HEK293 (cell line): ENCODE results near the gene ACTRT2.

ENCODE experiments used
- TCF7L2 ChIP-seq: IDR thresholded peaks from 2 replicates; pipeline ENCODE4 v1.6.1; 2011; ENCODE audit warnings: low read depth, mild to moderate bottlenecking, inconsistent platforms, low read length, moderate library complexity, borderline replicate concordance
- ZNF157 ChIP-seq: fragments of 450-650 bp; formaldehyde crosslinking; IDR thresholded peaks from 2 replicates; pipeline ENCODE4 v1.5.1; 2016; ENCODE audit warnings: missing biosample characterization, missing genetic modification characterization
- TF ChIP-seq, protein P1 (sequence below): fragments of 450-650 bp; formaldehyde crosslinking; IDR thresholded peaks from 2 replicates; pipeline ENCODE4 v1.5.1; 2016; ENCODE audit warnings: missing biosample characterization, missing genetic modification characterization

DNA sequence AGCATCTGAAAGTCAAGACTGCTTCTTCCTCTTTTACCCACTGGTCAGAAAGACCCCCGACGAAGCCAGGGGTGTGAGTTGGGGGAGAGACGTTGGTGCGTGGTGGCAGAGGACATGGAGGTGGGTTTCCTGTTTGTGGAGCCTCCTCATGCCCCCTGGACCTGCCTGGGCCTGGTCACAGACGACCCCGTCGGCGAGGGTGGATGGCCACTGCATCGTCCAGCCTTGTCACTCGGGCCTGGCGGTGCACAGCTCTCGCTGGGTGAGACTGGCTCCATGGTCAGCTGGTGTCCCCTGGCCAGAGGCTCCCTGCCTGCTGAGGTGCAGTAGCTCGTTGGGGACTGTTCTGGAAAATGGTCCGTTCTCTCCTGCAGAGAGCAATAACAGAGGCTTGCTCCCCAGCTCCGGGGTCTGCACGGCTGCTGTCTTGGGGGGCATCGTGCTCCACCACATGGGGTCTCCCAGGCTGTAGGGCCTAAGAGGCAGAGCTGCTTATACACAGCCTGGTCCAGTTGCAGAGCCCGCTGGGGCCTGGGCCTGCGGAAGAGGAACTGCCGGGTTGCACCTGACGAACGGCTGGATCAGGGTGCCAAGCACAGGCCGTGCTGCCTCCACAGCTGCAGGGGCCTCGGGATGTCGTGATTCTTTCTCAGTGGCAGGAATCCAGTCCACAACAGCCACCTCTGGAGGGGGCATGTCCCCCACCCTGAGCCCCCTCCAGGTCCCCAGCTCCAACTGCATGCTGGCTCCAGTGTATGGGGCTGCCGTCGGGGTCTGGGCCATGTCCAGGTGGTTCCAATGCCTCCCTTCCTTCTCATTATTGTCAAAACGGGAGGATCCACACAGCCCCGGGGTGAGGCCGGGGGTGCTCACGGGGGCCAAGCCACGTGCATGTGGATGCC is 18.0 kb upstream of the ACTRT2 start:
- TF ChIP-seq, protein P1, sequence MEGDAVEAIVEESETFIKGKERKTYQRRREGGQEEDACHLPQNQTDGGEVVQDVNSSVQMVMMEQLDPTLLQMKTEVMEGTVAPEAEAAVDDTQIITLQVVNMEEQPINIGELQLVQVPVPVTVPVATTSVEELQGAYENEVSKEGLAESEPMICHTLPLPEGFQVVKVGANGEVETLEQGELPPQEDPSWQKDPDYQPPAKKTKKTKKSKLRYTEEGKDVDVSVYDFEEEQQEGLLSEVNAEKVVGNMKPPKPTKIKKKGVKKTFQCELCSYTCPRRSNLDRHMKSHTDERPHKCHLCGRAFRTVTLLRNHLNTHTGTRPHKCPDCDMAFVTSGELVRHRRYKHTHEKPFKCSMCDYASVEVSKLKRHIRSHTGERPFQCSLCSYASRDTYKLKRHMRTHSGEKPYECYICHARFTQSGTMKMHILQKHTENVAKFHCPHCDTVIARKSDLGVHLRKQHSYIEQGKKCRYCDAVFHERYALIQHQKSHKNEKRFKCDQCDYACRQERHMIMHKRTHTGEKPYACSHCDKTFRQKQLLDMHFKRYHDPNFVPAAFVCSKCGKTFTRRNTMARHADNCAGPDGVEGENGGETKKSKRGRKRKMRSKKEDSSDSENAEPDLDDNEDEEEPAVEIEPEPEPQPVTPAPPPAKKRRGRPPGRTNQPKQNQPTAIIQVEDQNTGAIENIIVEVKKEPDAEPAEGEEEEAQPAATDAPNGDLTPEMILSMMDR = no peak
- no peak for TF ChIP-seq ZNF157 (tag by site-specific recombination)
- TF ChIP-seq TCF7L2 = no peak
